CD4-positive, alpha-beta T cell (primary cell): ENCODE results near the gene CCBE1. TPM values are rescaled to one million over a fixed set of nuclear protein-coding genes. Genes with fewer than 3 reads are reported as not detected.

ENCODE experiments used
- ATAC-seq: fragments of 200-7000 bp; cut with Tn5 transposase; one replicate; pipeline ENCODE4 v1.10.0; 2022; ENCODE audit warnings: mild to moderate bottlenecking; ENCODE audit not compliant: poor library complexity
- CTCF ChIA-PET: fragments of 350-600 bp; sonication (Branson Sonifier 250); formaldehyde crosslinking; loops from one replicate; lab custom pipeline; 2021; ENCODE audit warnings: antibody characterized with exemption, inconsistent platforms; lab: Charles Lee
- POLR2A ChIA-PET: fragments of 350-600 bp; sonication (Branson Sonifier 250); formaldehyde crosslinking; loops from one replicate; lab custom pipeline; 2021; ENCODE audit warnings: antibody characterized with exemption, inconsistent platforms; lab: Charles Lee
- DNase-seq, 14 experiments: peaks; one replicate each; pipeline ENCODE4 v3.0.0-alpha.2; 2013 to 2020; ENCODE audit warnings: mixed read lengths in 2 of 14
- H3K27ac ChIP-seq, 2 donors: one replicate each; pipeline versions ENCODE4 v1.5.1 to v1.7.0; 2013; ENCODE audit warnings: low read length in 2 of 2, low read depth in 1 of 2, mild to moderate bottlenecking in 1 of 2
- H3K27me3 ChIP-seq, 2 experiments: 1 replicate in 1 of 2; 2 replicates in 1 of 2; pipeline versions ENCODE4 v1.6.1 to v1.7.0; 2013; ENCODE audit warnings: low read length in 2 of 2, control low read depth in 1 of 2, mild to moderate bottlenecking in 1 of 2, moderate library complexity in 1 of 2; ENCODE audit not compliant: insufficient read depth in 2 of 2, control insufficient read depth in 1 of 2
- H3K36me3 ChIP-seq: one replicate; pipeline ENCODE4 v1.6.1; 2013; ENCODE audit warnings: low read length, control low read depth; ENCODE audit not compliant: insufficient read depth
- H3K4me1 ChIP-seq: one replicate; pipeline ENCODE4 v1.6.1; 2013; ENCODE audit warnings: low read length, control low read depth; ENCODE audit not compliant: insufficient read depth
- H3K4me3 ChIP-seq: one replicate; pipeline ENCODE4 v1.5.1; 2013; ENCODE audit warnings: mild to moderate bottlenecking, low read length, moderate library complexity
- H3K9me3 ChIP-seq, 2 experiments: 1 replicate in 1 of 2; 2 replicates in 1 of 2; pipeline versions ENCODE4 v1.6.1 to v1.7.0; 2013; ENCODE audit warnings: low read length in 2 of 2, mild to moderate bottlenecking in 2 of 2, control low read depth in 1 of 2, moderate library complexity in 1 of 2; ENCODE audit not compliant: control insufficient read depth in 1 of 2, insufficient read depth in 1 of 2
- H3K27ac Mint-ChIP-seq: one replicate; pipeline ENCODE4 v1.8.0; 2020; ENCODE audit warnings: mixed read lengths
- H3K27me3 Mint-ChIP-seq: one replicate; pipeline ENCODE4 v1.8.0; 2021; ENCODE audit warnings: mixed read lengths
- H3K36me3 Mint-ChIP-seq: one replicate; pipeline ENCODE4 v1.8.0; 2021; ENCODE audit warnings: low read depth, mixed read lengths
- H3K4me1 Mint-ChIP-seq: one replicate; pipeline ENCODE4 v1.8.0; 2021; ENCODE audit warnings: low read depth, mixed read lengths
- H3K4me3 Mint-ChIP-seq: one replicate; pipeline ENCODE4 v1.8.0; 2020; ENCODE audit warnings: mild to moderate bottlenecking, mixed read lengths
- H3K9me3 Mint-ChIP-seq: one replicate; pipeline ENCODE4 v1.8.0; 2020; ENCODE audit warnings: mixed read lengths
- intact Hi-C, 2 experiments: fragments of 100-400 bp; cut with DNase I in 1 of 2; cut with micrococcal nuclease in 1 of 2; formaldehyde crosslinking; loops; one replicate each; pipeline versions ENCODE4 v1.15.1 to v1.9.0; 2023 to 2025; cut with DNase I, micrococcal nuclease
- total RNA-seq, 174 experiments: library from RNA in 2 of 174; stranded (reverse) in 2 of 174; gene quantifications; one replicate each; pipeline ENCODE4 v1.2.3 and lab custom pipeline; 2021 to 2026
- TF ChIP-seq, protein P1 (sequence below): fragments of 200-600 bp; IDR thresholded peaks from one replicate; pipeline ENCODE4 v1.8.0; 2022; ENCODE audit warnings: antibody characterized with exemption, mild to moderate bottlenecking

Gene CCBE1
- total RNA-seq, 2 experiments from 2014 or later, result not detected

DNA sequence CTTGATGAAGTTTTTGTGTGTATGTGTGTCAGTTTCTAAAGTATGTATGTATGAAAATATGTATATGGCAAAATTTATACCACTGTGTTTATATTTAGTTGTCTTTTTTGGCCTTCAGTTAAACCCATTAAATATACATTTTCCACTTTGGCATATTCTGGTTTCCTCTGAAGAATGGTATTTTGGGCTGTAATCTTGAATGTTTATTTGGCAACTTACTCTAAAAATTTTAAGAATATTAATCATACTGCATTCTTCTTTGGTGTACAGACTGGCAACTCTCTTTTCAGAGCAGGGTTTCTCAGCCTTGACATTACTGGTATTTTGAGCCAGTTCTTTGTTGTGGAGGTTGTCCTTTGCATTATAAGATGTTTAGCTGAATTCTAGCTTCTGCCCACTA lies 27.9 kb upstream of the CCBE1 start:
- ChIA-PET POLR2A (no interaction called here), CTCF (no interaction called here)
- no peaks in the 10 kb centered on the region for H3K36me3 Mint-ChIP-seq
- no peaks in the 10 kb centered on the region for H3K9me3 Mint-ChIP-seq
- ATAC-seq (no peak), DNase-seq (no peak)
- no peaks in the 10 kb centered on the region for H3K36me3 ChIP-seq
- H3K4me3 ChIP-seq, result no peak overlapping the region
- intact Hi-C loops, result no loop called here
- H3K4me1 Mint-ChIP-seq, result no peaks in the 10 kb centered on the region
- H3K27ac ChIP-seq, result no peak overlapping the region
- TF ChIP-seq, protein P1, sequence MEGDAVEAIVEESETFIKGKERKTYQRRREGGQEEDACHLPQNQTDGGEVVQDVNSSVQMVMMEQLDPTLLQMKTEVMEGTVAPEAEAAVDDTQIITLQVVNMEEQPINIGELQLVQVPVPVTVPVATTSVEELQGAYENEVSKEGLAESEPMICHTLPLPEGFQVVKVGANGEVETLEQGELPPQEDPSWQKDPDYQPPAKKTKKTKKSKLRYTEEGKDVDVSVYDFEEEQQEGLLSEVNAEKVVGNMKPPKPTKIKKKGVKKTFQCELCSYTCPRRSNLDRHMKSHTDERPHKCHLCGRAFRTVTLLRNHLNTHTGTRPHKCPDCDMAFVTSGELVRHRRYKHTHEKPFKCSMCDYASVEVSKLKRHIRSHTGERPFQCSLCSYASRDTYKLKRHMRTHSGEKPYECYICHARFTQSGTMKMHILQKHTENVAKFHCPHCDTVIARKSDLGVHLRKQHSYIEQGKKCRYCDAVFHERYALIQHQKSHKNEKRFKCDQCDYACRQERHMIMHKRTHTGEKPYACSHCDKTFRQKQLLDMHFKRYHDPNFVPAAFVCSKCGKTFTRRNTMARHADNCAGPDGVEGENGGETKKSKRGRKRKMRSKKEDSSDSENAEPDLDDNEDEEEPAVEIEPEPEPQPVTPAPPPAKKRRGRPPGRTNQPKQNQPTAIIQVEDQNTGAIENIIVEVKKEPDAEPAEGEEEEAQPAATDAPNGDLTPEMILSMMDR, result no peak
- peaks cover 3% of the 10 kb centered on the region for H3K27me3 Mint-ChIP-seq
- no peaks in the 10 kb centered on the region for H3K9me3 ChIP-seq
- no peaks in the 10 kb centered on the region for H3K27me3 ChIP-seq
- no peaks in the 10 kb centered on the region for H3K4me1 ChIP-seq
- H3K4me3 Mint-ChIP-seq, result no peak overlapping the region
- no peak overlapping the region for H3K27ac Mint-ChIP-seq

DNA sequence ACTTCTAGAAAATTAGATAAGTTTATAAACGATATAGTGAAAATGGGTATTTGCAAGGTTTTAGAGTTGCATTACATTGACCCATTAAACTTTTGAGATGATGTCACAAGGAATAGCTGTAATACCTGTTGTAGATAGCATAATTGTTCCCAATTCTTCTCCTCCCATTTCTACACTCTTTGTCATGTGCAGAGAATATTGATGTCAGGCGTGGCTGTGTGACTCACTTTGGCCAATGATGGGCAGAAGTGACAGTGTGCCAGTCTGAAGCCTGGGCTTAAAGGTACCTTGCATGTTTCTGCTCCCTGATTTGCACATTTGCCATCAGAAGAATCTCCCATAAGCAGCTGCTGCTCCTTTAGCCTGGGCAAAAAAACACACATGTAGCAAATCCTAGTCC lies 26.9 kb upstream of the CCBE1 start:
- intact Hi-C loops, result no loop called here
- CTCF ChIA-PET, result no interaction called here
- H3K4me1 ChIP-seq, result no peaks in the 10 kb centered on the region
- Mint-ChIP-seq H3K36me3 (no peaks in the 10 kb centered on the region), H3K4me1 (no peaks in the 10 kb centered on the region), H3K9me3 (no peaks in the 10 kb centered on the region), H3K4me3 (no peak overlapping the region), H3K27me3 (peaks cover 3% of the 10 kb centered on the region), H3K27ac (no peak overlapping the region)
- peaks cover 0 to 2% of the 10 kb centered on the region in 2 experiments for H3K27me3 ChIP-seq
- no peaks in the 10 kb centered on the region for H3K36me3 ChIP-seq
- TF ChIP-seq, protein P1, result no peak
- DNase-seq, result no peak
- H3K4me3 ChIP-seq, result no peak overlapping the region
- H3K9me3 ChIP-seq, result no peaks in the 10 kb centered on the region
- ATAC-seq, result no peak
- no peak overlapping the region for H3K27ac ChIP-seq
- POLR2A ChIA-PET, result no interaction called here

DNA sequence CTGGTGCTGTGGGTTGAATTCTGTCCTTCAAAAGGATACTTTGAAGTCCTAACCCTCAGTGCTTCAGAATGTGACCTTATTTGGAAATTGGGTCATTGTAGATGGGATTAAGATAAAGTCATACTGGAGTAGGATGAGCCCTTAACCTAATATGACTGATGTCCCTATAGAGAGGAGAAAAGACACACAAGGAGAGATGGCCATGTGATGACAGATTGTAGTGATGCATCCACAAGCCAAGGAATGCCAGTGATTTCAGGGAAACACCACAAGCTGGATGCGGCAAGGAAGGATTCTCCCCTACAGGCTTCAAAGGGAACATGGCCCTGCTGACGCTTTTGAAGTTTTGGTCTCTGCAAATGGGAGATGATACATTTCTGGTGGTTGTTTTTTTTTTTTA lies 24.7 kb upstream of the CCBE1 start:
- TF ChIP-seq, protein P1, result no peak
- no peak overlapping the region for H3K4me3 ChIP-seq
- intact Hi-C loops, result no loop called here
- H3K36me3 Mint-ChIP-seq, result no peaks in the 10 kb centered on the region
- no peaks in the 10 kb centered on the region for H3K36me3 ChIP-seq
- ChIA-PET POLR2A (no interaction called here), CTCF (no interaction called here)
- DNase-seq (no peak), ATAC-seq (no peak)
- H3K9me3 ChIP-seq, result no peaks in the 10 kb centered on the region
- H3K4me1 ChIP-seq, result no peaks in the 10 kb centered on the region
- H3K27ac Mint-ChIP-seq, result no peak overlapping the region
- no peak overlapping the region for H3K27ac ChIP-seq
- H3K9me3 Mint-ChIP-seq, result no peaks in the 10 kb centered on the region
- H3K27me3 ChIP-seq, result peaks cover 0 to 2% of the 10 kb centered on the region in 2 experiments
- H3K27me3 Mint-ChIP-seq, result peaks cover 3% of the 10 kb centered on the region
- no peaks in the 10 kb centered on the region for H3K4me1 Mint-ChIP-seq
- H3K4me3 Mint-ChIP-seq, result no peak overlapping the region
